Tibial artery (tissue), 4 donors: ENCODE data around the gene CBY2.

Source experiments
- DNase-seq, 2 donors: peaks; one replicate each; pipeline ENCODE4 v3.0.0-alpha.2; 2019
- H3K27ac ChIP-seq, 2 donors: fragments of 200-600 bp; sonication (generic) in 1 of 2; 1 replicate in 1 of 2; 2 replicates in 1 of 2; pipeline ENCODE4 v1.5.1; 2018 to 2019; ENCODE audit warnings: mild to moderate bottlenecking in 1 of 2
- H3K27me3 ChIP-seq, 2 donors: fragments of 200-600 bp; sonication (generic) in 1 of 2; one replicate each; pipeline versions ENCODE4 v1.5.1 to v1.6.0; 2016 to 2019
- H3K36me3 ChIP-seq, 3 donors: fragments of 200-600 bp; sonication (generic) in 2 of 3; one replicate each; pipeline ENCODE4 v1.5.1; 2016 to 2019; ENCODE audit warnings: mild to moderate bottlenecking in 2 of 3
- H3K4me1 ChIP-seq, 4 donors: fragments of 200-600 bp; sonication (generic) in 2 of 4; 1 replicate in 3 of 4; 2 replicates in 1 of 4; pipeline ENCODE4 v1.5.1; 2016 to 2019
- H3K4me3 ChIP-seq, 2 donors: fragments of 200-600 bp; sonication (generic) in 1 of 2; 1 replicate in 1 of 2; 2 replicates in 1 of 2; pipeline ENCODE4 v1.5.1; 2018 to 2019; ENCODE audit warnings: mild to moderate bottlenecking in 2 of 2
- H3K9me3 ChIP-seq, 3 donors: fragments of 200-600 bp; sonication (generic) in 1 of 3; one replicate each; pipeline ENCODE4 v1.5.1; 2016 to 2019
- intact Hi-C: fragments of 100-400 bp; cut with DNase I; formaldehyde crosslinking; loops from one replicate; pipeline ENCODE4 v1.15.0; 2023; ENCODE audit warnings: low total_unique reads
- TF ChIP-seq, protein P1 (sequence below), 2 experiments: fragments of 200-600 bp in 1 of 2; fragments of 450-650 bp in 1 of 2; IDR thresholded peaks; one replicate each; pipeline ENCODE4 v1.5.1; 2017 to 2019; ENCODE audit warnings: antibody characterized with exemption in 2 of 2, mild to moderate bottlenecking in 1 of 2, moderate library complexity in 1 of 2

CBY2 gene

DNA sequence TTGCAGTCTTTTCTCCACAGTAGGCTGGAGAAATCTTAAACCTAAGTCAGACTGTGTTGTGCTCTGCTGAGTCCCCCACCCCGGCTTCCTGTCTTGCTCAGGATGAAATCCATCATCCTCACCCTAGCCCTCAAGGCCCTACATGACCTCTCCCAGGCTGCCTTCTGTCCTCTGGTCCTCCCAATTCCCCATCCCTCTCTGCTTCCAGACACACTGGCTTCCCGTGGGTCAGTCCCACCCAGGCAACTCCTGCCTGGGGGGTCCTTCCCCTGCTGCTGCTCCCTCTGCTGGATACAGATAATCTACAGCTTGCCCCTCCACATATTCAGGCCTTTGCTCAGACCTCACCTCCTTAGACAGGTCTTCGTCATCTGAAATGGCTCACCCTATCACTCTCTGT lies 18.4 kb upstream of the CBY2 start:
- Histone ChIP-seq H3K27me3 (peaks cover 0 to 13% of the 10 kb centered on the region in 2 donors), H3K36me3 (no peaks in the 10 kb centered on the region), H3K27ac (no peak overlapping the region), H3K9me3 (no peaks in the 10 kb centered on the region), H3K4me3 (no peak overlapping the region), H3K4me1 (no peaks in the 10 kb centered on the region)
- TF ChIP-seq, protein P1, sequence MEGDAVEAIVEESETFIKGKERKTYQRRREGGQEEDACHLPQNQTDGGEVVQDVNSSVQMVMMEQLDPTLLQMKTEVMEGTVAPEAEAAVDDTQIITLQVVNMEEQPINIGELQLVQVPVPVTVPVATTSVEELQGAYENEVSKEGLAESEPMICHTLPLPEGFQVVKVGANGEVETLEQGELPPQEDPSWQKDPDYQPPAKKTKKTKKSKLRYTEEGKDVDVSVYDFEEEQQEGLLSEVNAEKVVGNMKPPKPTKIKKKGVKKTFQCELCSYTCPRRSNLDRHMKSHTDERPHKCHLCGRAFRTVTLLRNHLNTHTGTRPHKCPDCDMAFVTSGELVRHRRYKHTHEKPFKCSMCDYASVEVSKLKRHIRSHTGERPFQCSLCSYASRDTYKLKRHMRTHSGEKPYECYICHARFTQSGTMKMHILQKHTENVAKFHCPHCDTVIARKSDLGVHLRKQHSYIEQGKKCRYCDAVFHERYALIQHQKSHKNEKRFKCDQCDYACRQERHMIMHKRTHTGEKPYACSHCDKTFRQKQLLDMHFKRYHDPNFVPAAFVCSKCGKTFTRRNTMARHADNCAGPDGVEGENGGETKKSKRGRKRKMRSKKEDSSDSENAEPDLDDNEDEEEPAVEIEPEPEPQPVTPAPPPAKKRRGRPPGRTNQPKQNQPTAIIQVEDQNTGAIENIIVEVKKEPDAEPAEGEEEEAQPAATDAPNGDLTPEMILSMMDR (IDR thresholded peaks at IDR 0.05): no peak
- intact Hi-C loops: no loop called here
- DNase-seq: no peak

DNA sequence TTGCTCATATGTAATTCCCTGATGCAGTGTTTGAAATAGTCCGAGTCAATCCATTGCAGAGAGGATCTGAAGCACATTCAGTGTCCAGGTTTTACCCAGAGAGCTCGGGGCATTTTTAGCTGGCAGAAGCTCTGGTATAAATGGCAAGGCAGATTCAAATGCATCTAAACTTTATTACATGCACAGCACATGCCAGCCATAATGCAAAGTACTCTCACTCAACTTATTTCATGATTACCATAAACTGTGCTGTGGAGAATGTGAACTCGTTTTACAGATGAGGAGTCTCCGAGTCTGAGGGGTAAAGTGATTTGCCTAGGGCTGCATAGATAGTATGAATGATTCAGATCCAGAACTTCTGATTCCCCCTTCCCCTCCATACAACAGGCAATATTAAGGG lies 13.5 kb upstream of the CBY2 start:
- Histone ChIP-seq H3K36me3 (no peaks in the 10 kb centered on the region), H3K27me3 (no peaks in the 10 kb centered on the region), H3K27ac (no peak overlapping the region), H3K4me1 (no peaks in the 10 kb centered on the region), H3K4me3 (no peak overlapping the region), H3K9me3 (no peaks in the 10 kb centered on the region)
- no peak for DNase-seq
- TF ChIP-seq, protein P1 (IDR thresholded peaks at IDR 0.05): no peak
- intact Hi-C loops: no loop called here

DNA sequence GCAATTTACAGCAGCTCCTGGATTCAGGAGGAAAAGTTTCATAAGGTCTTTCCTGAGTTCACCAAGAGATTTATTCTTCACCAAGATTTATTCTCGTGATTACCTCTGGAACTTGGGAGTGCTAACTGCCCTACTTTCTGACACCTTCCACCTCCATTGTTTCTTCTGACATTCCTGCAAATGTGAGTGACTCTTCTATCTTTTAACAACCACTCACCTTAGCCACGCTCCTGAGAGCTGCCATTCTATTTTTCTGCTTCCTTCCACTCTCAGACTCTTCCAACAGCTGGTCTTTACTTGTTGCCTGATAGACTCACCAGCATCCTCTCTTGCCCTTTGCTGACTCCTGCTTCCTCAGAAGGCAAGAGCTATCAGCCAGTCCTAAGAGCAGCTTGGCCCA lies 11.5 kb upstream of the CBY2 start:
- no peaks in the 10 kb centered on the region for H3K36me3 ChIP-seq
- no peaks in the 10 kb centered on the region for H3K4me1 ChIP-seq
- no peak for DNase-seq
- H3K27me3 ChIP-seq: no peaks in the 10 kb centered on the region
- intact Hi-C loops: no loop called here
- TF ChIP-seq, protein P1 (IDR thresholded peaks at IDR 0.05): no peak
- H3K4me3 ChIP-seq: no peak overlapping the region
- no peak overlapping the region for H3K27ac ChIP-seq
- no peaks in the 10 kb centered on the region for H3K9me3 ChIP-seq

DNA sequence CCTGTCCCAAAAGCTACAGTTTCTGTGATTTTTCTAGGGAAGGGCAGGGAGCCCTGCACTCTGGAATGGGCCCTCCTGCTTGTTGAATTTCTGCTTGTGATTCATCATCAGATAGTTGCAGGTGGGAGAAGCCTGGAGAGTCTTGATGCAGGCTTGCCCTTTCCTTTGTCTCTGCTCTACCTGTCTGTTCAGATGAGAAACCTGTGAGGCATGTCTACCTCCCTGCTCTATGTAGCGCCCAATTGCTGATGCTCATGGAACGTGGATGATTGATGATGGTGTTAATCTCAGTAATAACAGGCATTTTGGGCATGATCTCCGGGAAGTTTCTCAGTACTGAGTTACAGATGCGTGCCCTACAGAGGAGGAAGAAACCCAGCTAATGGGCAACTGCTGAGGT lies 10.9 kb upstream of the CBY2 start:
- DNase-seq: no peak
- intact Hi-C loops: no loop called here
- Histone ChIP-seq H3K36me3 (no peaks in the 10 kb centered on the region), H3K4me3 (no peak overlapping the region), H3K4me1 (no peaks in the 10 kb centered on the region), H3K27me3 (no peaks in the 10 kb centered on the region), H3K9me3 (no peaks in the 10 kb centered on the region), H3K27ac (no peak overlapping the region)
- TF ChIP-seq, protein P1 (IDR thresholded peaks at IDR 0.05): no peak

DNA sequence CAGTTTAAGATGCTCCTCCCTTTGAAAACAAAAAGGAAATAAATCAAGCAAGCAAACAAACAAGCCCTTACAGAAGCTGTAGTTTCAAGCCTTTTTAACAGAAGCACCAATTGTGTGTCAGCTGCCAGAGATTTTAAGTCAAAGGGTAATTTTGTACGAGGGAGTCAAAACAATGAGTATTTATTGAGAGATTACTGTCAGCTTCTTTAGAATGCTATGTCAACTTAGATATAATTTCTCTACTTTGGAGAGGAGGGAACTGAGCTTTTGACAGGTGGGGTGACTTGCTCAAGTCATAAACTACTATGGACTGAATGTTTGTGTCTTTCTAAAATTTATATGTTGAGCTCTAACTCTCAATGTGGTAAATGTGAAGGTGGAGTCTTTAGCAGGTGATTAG lies 10.5 kb upstream of the CBY2 start:
- H3K4me1 ChIP-seq: no peaks in the 10 kb centered on the region
- H3K9me3 ChIP-seq: no peaks in the 10 kb centered on the region
- no peaks in the 10 kb centered on the region for H3K36me3 ChIP-seq
- intact Hi-C loops: no loop called here
- no peak for DNase-seq
- TF ChIP-seq, protein P1 (IDR thresholded peaks at IDR 0.05): no peak
- no peak overlapping the region for H3K4me3 ChIP-seq
- no peak overlapping the region for H3K27ac ChIP-seq
- no peaks in the 10 kb centered on the region for H3K27me3 ChIP-seq

DNA sequence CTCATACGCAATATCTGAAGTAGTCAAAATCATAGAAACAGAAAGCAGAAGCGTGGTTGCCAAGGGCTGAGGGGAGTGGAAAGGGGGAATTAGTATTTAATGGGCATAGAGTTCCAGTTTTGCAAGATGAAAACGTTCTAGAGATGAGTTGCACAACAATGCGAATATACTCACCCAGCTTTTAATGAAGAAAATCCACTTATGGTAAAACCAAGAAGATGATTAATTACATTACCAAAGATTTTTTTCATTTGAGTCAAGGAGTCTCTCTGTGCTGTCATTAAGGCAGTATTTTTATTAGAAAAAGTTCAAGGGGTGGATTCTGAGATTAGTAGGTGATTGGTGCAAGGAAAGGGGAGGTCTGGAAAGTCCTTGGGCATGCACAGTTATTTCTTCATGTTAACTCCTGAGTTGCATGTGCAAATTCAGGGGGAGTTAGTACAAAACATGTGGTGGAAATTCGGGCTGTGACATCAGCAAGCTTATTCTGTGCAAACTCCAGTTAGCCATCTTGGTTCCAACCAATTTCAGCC lies 6.9 kb upstream of the CBY2 start:
- no peak overlapping the region for H3K27ac ChIP-seq
- H3K9me3 ChIP-seq: no peaks in the 10 kb centered on the region
- intact Hi-C loops: no loop called here
- no peak for DNase-seq
- no peaks in the 10 kb centered on the region for H3K27me3 ChIP-seq
- TF ChIP-seq, protein P1 (IDR thresholded peaks at IDR 0.05): no peak
- no peak overlapping the region for H3K4me3 ChIP-seq
- H3K36me3 ChIP-seq: no peaks in the 10 kb centered on the region
- H3K4me1 ChIP-seq: no peaks in the 10 kb centered on the region
